ENCODE results near the gene POU3F1. TPM values are rescaled to one million over a fixed set of nuclear protein-coding genes. Genes with fewer than 3 reads are reported as not detected.

POU3F1 gene
- total and polyA plus RNA-seq, 2 of the 4 experiments (the other 2 are of a cell fraction): not detected

DNA sequence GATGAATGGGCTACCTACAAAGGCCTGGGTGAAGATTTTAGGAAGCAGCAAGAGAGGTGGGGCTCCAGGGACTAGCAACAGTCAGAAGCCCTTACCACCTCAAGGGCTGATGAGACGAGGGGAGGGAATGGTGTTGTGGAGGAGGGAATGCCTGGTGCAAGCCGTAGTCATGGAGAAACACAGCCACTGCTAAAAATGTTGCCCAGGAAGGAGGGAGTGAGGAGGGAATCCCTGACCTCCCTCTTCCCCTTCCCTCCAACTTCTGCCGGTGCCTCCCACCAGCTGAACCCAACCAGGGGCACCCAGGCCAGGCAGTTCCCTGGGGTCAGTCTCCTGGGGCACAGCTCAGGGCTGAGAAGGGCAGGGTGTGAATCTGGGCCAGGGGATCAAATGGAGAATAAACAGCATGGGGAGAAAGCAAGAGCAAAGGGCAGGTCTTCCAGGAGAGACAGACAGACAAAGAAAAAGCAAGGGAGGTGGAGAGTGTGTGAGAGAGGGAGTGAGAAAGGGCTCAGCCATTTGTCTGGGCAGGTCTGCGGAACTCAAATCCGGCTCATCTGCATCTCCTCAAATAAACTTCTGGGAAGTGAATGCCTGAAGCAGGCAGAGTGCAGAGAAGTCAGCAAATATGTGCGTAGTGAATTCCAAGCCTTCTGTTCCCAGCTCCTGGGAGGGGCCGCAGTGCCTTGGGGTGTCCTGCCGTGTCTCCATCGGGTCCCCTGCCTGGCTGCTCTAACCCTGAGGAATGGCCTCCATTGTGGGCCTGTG lies 27.1 kb upstream of the POU3F1 start:
- Histone ChIP-seq H3K9me1 (ENCODE audit: insufficient read depth, low read length) (no peaks in the 10 kb centered on the region), H3K14ac (replicated peaks; ENCODE audit: low read depth, low read length) (no peak overlapping the region), H2BK5ac (ENCODE audit: low read depth, low read length, poor library complexity, severe bottlenecking) (no peak overlapping the region), H2AK9ac (replicated peaks; ENCODE audit: low read depth, low read length, poor library complexity) (no peak overlapping the region), H3K4me1 (ENCODE audit: control insufficient read depth, insufficient read depth, low read length) (no peaks in the 10 kb centered on the region), H3K9ac (ENCODE audit: low read depth, low read length) (no peak overlapping the region), H3K9me3 (ENCODE audit: control insufficient read depth, insufficient read depth, low read length) (no peaks in the 10 kb centered on the region), H4K91ac (ENCODE audit: insufficient read depth, low read depth, low read length) (no peak overlapping the region), H3K79me1 (ENCODE audit: low read depth in 1 of 2, low read length in 2 of 2) (no peaks in the 10 kb centered on the region), H2AFZ (replicated peaks; ENCODE audit: low read length, poor library complexity) (no peak overlapping the region), H3K4ac (ENCODE audit: low read depth, low read length) (no peak overlapping the region), H3K4me3 (ENCODE audit: insufficient read depth, low read depth, low read length) (no peak overlapping the region), H3K18ac (ENCODE audit: low read depth, low read length) (no peak overlapping the region), H4K8ac (ENCODE audit: low read depth in 2 of 2, low read length in 2 of 2) (no peak overlapping the region), H3K27ac (ENCODE audit: insufficient read depth, low read length) (no peak overlapping the region), H3K36me3 (ENCODE audit: control insufficient read depth, insufficient read depth, low read length) (no peaks in the 10 kb centered on the region), H4K20me1 (ENCODE audit: insufficient read depth, low read length) (no peaks in the 10 kb centered on the region; the same call in 1 of the 2 replicates), H3K56ac (ENCODE audit: extremely low read depth, insufficient read depth, low read length) (no peak overlapping the region), H2BK120ac (ENCODE audit: low read depth, low read length) (no peak overlapping the region), H2AK5ac (ENCODE audit: low read depth, low read length) (no peak overlapping the region), H2BK20ac (ENCODE audit: low read depth, low read length) (no peak overlapping the region), H4K5ac (ENCODE audit: low read depth, low read length) (no peak overlapping the region), H3K4me2 (ENCODE audit: low read depth, low read length) (no peak overlapping the region), H2BK15ac (ENCODE audit: low read depth, low read length) (no peak overlapping the region), H3K23ac (ENCODE audit: low read depth, low read length) (no peak overlapping the region), H3K27me3 (ENCODE audit: control insufficient read depth, insufficient read depth, low read length) (peaks cover 28% of the 10 kb centered on the region)
- ChIA-PET POLR2A (ENCODE audit: unreplicated experiment) (no interaction called here), CTCF (no interaction called here)
- no TSS peak for BruUV-seq (replicated peaks)
- no peak for TF ChIP-seq MAZ (IDR thresholded peaks at IDR 0.05; ENCODE audit: borderline replicate concordance, low read depth, low read length)
- TF ChIP-seq RAD21 (IDR thresholded peaks at IDR 0.05; ENCODE audit: low read length): no peak
- TF ChIP-seq FOS (IDR thresholded peaks at IDR 0.05; ENCODE audit: low read depth, low read length): no peak
- TF ChIP-seq CEBPB (IDR thresholded peaks at IDR 0.05; ENCODE audit: low read depth, low read length): no peak
- TF ChIP-seq, protein P1, sequence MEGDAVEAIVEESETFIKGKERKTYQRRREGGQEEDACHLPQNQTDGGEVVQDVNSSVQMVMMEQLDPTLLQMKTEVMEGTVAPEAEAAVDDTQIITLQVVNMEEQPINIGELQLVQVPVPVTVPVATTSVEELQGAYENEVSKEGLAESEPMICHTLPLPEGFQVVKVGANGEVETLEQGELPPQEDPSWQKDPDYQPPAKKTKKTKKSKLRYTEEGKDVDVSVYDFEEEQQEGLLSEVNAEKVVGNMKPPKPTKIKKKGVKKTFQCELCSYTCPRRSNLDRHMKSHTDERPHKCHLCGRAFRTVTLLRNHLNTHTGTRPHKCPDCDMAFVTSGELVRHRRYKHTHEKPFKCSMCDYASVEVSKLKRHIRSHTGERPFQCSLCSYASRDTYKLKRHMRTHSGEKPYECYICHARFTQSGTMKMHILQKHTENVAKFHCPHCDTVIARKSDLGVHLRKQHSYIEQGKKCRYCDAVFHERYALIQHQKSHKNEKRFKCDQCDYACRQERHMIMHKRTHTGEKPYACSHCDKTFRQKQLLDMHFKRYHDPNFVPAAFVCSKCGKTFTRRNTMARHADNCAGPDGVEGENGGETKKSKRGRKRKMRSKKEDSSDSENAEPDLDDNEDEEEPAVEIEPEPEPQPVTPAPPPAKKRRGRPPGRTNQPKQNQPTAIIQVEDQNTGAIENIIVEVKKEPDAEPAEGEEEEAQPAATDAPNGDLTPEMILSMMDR (conservative IDR thresholded peaks at IDR 0.05; ENCODE audit: low read depth, low read length): no peak
- no peak for TF ChIP-seq RFX5 (IDR thresholded peaks at IDR 0.05; ENCODE audit: low read depth, low read length)
- TF ChIP-seq CHD1 (IDR thresholded peaks at IDR 0.05; ENCODE audit: low read depth, low read length): no peak
- TF ChIP-seq BHLHE40 (IDR thresholded peaks at IDR 0.05; ENCODE audit: low read depth, low read length): no peak
- no peak for TF ChIP-seq SMC3 (IDR thresholded peaks at IDR 0.05; ENCODE audit: low read depth, low read length)
- TF ChIP-seq NFE2L2 (IDR thresholded peaks at IDR 0.05; ENCODE audit: low read depth, low read length): no peak
- TF ChIP-seq, protein P2, sequence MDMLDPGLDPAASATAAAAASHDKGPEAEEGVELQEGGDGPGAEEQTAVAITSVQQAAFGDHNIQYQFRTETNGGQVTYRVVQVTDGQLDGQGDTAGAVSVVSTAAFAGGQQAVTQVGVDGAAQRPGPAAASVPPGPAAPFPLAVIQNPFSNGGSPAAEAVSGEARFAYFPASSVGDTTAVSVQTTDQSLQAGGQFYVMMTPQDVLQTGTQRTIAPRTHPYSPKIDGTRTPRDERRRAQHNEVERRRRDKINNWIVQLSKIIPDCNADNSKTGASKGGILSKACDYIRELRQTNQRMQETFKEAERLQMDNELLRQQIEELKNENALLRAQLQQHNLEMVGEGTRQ (IDR thresholded peaks at IDR 0.05; ENCODE audit: low read depth, low read length): no peak
- no peak for TF ChIP-seq RCOR1 (IDR thresholded peaks at IDR 0.05; ENCODE audit: insufficient replicate concordance, low read length)
- intact Hi-C loops (cut with micrococcal nuclease) (no loop called here), dilution Hi-C loops (cut with HindIII; ENCODE audit: low sequenced_read_pairs, unreplicated experiment) (no loop called here), in situ Hi-C loops (cut with MboI; ENCODE audit: low sequenced_read_pairs) (no loop called here)
- DNase-seq: no peak
- no CpG with 5 or more reads among the region's 9 CpGs for WGBS, 2 experiments (ENCODE audit: extremely low coverage in 2 of 2, insufficient read length in 1 of 2)
- no peak for ATAC-seq (ENCODE audit: low read depth)
